ENCODE results near the gene TRIO.

Gene TRIO

DNA sequence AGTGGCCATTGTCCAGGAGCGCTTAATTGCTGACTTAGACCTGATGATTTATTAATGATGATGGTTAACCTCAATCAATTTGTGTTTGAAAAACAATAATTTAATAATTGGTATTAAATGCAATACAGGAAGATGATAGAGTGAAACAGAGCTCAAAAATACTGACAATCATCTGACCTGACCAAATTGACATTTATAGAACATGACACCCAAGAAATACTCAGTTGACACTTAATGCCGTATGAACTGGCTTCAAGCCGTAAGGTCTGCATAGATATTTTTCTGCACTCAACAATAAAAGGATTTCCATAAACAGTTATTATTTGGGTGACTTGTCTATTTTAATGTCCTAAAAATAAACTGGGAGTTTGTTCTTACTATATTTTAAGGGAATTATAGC is 159.2 kb downstream of the TRIO start:
- H3K36me3 ChIP-seq = no peaks in the 10 kb centered on the region
- TF ChIP-seq, protein P1, sequence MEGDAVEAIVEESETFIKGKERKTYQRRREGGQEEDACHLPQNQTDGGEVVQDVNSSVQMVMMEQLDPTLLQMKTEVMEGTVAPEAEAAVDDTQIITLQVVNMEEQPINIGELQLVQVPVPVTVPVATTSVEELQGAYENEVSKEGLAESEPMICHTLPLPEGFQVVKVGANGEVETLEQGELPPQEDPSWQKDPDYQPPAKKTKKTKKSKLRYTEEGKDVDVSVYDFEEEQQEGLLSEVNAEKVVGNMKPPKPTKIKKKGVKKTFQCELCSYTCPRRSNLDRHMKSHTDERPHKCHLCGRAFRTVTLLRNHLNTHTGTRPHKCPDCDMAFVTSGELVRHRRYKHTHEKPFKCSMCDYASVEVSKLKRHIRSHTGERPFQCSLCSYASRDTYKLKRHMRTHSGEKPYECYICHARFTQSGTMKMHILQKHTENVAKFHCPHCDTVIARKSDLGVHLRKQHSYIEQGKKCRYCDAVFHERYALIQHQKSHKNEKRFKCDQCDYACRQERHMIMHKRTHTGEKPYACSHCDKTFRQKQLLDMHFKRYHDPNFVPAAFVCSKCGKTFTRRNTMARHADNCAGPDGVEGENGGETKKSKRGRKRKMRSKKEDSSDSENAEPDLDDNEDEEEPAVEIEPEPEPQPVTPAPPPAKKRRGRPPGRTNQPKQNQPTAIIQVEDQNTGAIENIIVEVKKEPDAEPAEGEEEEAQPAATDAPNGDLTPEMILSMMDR (IDR thresholded peaks at IDR 0.05) = no peak
- peaks cover 0 to 6% of the 10 kb centered on the region in 2 experiments for H3K4me1 ChIP-seq (ENCODE audit: control insufficient read depth in 1 of 2, insufficient read depth in 1 of 2, low read depth in 1 of 2, low read length in 1 of 2)
- H3K27ac ChIP-seq = no peak overlapping the region
- H3K27me3 ChIP-seq = no peaks in the 10 kb centered on the region
- no peak overlapping the region for H3K4me3 ChIP-seq (ENCODE audit: low read depth in 1 of 2, low read length in 1 of 2)
- H3K9me3 ChIP-seq = no peaks in the 10 kb centered on the region

DNA sequence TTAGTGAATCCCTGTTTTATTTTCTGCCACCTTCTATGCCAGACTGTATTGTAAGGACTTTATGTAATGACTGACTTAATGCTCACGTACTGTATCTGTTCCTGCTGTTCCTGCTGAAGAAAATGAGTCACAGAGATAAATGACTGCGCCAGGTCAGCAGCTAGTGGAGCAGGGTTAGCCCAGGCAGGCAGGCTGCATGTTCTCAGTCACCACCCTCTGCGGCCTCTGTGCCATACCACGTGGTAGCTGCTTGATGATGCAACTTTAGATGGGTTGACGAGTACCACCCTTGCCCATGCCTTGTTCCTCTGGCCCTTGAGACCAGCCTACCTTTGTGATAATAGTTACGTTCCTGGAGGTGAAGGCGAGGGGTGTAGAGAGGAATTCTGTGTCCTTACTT is 161.9 kb downstream of the TRIO start:
- TF ChIP-seq, protein P1 (IDR thresholded peaks at IDR 0.05) = no peak
- H3K36me3 ChIP-seq = no peaks in the 10 kb centered on the region
- no peak overlapping the region for H3K4me3 ChIP-seq (ENCODE audit: low read depth in 1 of 2, low read length in 1 of 2)
- H3K27ac ChIP-seq = no peak overlapping the region
- H3K4me1 ChIP-seq (ENCODE audit: control insufficient read depth in 1 of 2, insufficient read depth in 1 of 2, low read depth in 1 of 2, low read length in 1 of 2) = peaks cover 0 to 6% of the 10 kb centered on the region in 2 experiments
- H3K9me3 ChIP-seq = no peaks in the 10 kb centered on the region
- no peaks in the 10 kb centered on the region for H3K27me3 ChIP-seq

DNA sequence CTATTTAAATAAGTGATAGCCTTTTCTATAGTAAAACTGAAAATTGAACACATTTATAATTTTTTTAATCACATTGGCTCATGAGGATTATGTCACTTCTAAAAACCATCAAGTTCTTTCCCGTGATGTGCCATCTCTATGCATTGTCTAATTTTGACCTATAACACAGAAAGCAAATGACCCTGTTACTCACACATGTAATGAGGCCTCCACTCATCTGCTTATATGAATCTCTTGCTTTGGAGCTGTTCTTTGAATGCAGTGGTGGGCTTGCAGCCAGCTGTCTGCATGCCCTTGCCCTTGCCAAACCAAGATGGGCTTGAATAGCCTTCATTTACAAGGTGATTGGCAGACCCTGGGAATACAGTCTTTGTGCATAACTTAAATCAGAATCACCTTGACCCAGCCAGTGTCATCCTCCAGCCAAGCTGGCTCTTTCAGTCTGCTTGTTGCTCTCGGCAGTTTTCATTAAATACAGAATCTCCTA is 163.2 kb downstream of the TRIO start:
- TF ChIP-seq, protein P1 (IDR thresholded peaks at IDR 0.05) = no peak
- H3K27ac ChIP-seq = no peak overlapping the region
- no peak overlapping the region for H3K4me3 ChIP-seq (ENCODE audit: low read depth in 1 of 2, low read length in 1 of 2)
- no peaks in the 10 kb centered on the region for H3K9me3 ChIP-seq
- no peaks in the 10 kb centered on the region for H3K27me3 ChIP-seq
- H3K36me3 ChIP-seq = no peaks in the 10 kb centered on the region
- H3K4me1 ChIP-seq (ENCODE audit: control insufficient read depth in 1 of 2, insufficient read depth in 1 of 2, low read depth in 1 of 2, low read length in 1 of 2) = peaks cover 0 to 6% of the 10 kb centered on the region in 2 experiments

DNA sequence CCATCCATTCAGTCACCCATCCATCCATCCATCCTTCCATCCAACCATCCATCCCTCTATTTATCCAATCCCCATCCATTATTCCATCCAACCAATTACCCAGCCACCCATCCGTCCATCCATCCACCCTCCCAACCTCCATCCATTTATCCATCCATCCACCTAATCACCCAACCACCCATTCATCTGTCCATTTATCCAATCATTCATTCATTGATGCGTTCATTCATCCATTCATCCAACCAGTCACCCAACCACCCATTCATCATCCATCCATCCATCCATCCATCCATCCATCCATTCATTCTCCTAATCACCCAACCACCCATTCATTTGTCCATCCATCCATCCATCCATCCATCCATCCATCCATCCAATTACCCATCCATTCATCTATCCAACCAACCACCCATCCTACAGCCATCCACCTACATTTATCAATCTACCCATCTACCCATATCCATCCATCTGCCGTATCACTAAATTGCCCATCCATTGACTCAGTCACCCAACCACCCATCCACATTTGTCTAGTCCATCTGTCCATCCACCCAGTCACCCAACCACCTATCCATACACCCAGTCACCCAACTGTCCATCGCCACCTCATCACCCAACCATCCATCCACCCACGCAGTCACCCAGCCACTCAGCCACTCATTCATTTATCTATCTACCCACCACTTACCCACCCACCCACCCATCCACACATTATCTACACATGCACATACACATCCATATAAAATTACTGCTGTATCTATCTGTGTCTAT is 165.4 kb downstream of the TRIO start:
- TF ChIP-seq, protein P1 (IDR thresholded peaks at IDR 0.05) = no peak
- H3K4me3 ChIP-seq (ENCODE audit: low read depth in 1 of 2, low read length in 1 of 2) = no peak overlapping the region
- H3K4me1 ChIP-seq (ENCODE audit: control insufficient read depth in 1 of 2, insufficient read depth in 1 of 2, low read depth in 1 of 2, low read length in 1 of 2) = peaks cover 0 to 6% of the 10 kb centered on the region in 2 experiments
- no peaks in the 10 kb centered on the region for H3K36me3 ChIP-seq
- H3K9me3 ChIP-seq = no peaks in the 10 kb centered on the region
- H3K27ac ChIP-seq = no peak overlapping the region
- H3K27me3 ChIP-seq = no peaks in the 10 kb centered on the region

DNA sequence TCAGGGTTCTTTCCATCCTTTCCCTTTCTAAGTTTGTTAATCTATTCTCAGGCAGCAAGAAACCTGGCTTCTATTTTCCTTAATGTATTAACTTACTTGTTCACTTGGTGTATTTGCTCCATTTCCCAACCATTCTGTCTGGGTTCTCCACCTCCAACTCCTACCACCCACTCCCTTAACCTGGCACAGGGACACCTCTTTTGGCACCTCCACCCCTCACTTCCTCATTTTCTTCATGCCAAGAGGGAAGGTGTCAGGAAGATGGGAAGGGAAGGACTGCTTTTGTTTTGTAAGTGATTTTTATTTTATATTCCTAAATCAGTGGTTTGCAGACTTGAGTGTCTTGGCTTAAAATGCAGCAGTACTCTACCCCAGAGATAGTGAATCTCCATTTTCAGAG is 166.1 kb downstream of the TRIO start:
- peaks cover 0 to 6% of the 10 kb centered on the region in 2 experiments for H3K4me1 ChIP-seq (ENCODE audit: control insufficient read depth in 1 of 2, insufficient read depth in 1 of 2, low read depth in 1 of 2, low read length in 1 of 2)
- no peak overlapping the region for H3K27ac ChIP-seq
- no peaks in the 10 kb centered on the region for H3K36me3 ChIP-seq
- no peaks in the 10 kb centered on the region for H3K27me3 ChIP-seq
- no peak overlapping the region for H3K4me3 ChIP-seq (ENCODE audit: low read depth in 1 of 2, low read length in 1 of 2)
- no peaks in the 10 kb centered on the region for H3K9me3 ChIP-seq
- TF ChIP-seq, protein P1 (IDR thresholded peaks at IDR 0.05) = no peak

Data from neutrophil (primary cell).